ENCODE data around the gene CELSR1.

CELSR1 gene

DNA sequence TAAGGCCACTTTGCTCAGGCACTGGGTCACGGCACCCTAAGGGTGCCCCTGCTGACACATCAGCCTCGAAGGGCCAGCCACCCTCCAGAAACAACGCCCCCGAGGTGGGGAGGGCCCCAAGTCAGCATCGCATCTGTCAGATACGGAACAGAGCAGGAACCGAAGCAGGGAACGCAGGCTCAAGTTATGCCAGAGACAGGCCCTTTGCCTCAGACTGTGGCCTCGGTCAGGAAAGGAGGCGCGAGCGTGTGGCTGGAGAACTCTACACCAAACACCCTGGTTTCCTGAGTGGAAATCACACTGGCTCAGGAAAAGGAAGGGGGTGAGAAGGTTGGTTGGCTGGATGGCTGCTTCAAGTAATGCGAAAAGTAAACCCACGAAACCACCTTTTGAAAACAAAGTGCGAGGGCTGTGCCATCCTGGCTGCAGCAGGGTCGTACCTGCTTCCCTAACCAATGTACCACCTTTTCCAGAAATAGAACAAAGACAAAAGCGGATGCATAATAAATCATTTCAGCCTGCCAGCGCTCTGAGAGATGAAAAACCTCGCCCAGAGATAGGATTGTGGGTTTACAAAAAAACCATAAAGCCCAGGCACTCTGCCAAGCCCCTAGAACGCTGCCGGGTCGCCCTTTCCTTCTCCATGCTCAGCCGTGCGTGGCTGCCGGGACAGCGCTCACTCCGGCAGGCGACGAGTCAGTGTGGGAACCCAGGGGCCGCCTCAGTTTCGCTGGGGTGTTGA is 163.3 kb downstream of the CELSR1 start:
- TF ChIP-seq CTCF (IDR thresholded peaks at IDR 0.05; ENCODE audit: borderline replicate concordance, insufficient read depth, low read depth, low read length): no peak
- H3K4me3 ChIP-seq (ENCODE audit: low read depth, low read length): no peak overlapping the region

DNA sequence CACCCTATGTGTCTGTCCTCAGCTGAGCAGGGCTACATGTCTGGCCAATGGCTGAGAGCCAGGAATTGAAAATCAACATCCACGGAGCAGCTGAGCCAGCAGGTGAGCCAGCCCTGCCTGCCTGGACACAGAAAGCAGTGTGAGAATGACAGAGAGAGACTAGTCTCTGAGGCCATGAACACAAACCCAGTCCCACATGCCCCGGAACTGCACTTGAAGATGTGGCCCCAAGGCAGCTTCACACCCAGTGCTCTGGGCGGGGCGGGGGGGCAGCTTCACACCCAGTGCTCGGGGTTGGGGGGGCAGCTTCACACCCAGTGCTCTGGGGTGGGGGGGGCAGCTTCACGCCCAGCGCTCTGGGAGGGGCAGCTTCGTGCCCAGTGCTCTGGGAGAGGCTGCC is 164.3 kb downstream of the CELSR1 start:
- no peak for TF ChIP-seq CTCF (IDR thresholded peaks at IDR 0.05; ENCODE audit: borderline replicate concordance, insufficient read depth, low read depth, low read length)

DNA sequence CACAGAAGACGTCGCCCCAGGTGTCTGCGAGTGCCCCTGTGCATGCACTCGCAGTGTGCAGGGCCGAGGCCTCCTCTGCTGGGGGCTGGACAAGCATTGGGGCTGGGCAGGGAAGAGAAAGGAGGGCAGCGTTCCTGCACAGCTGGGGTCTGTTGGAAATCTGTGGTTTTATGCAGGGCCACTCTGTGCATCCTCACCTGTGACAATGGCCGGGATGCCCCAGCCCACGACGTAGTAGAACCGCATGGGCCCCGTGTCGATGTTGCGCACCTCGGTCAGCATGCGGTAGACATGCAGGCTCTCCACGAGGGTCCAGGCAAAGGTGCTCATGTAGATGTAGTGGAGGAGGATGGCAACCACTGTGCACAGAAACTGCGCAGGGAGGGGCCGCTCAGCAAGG is 164.7 kb downstream of the CELSR1 start:
- no peak for TF ChIP-seq CTCF (IDR thresholded peaks at IDR 0.05; ENCODE audit: borderline replicate concordance, insufficient read depth, low read depth, low read length)
- H3K4me3 ChIP-seq (ENCODE audit: low read depth, low read length): no peak overlapping the region

More for the DNA sequence above, 164.3 kb downstream of the CELSR1 start:
- H3K4me3 ChIP-seq (ENCODE audit: low read depth, low read length): no peak overlapping the region

DNA sequence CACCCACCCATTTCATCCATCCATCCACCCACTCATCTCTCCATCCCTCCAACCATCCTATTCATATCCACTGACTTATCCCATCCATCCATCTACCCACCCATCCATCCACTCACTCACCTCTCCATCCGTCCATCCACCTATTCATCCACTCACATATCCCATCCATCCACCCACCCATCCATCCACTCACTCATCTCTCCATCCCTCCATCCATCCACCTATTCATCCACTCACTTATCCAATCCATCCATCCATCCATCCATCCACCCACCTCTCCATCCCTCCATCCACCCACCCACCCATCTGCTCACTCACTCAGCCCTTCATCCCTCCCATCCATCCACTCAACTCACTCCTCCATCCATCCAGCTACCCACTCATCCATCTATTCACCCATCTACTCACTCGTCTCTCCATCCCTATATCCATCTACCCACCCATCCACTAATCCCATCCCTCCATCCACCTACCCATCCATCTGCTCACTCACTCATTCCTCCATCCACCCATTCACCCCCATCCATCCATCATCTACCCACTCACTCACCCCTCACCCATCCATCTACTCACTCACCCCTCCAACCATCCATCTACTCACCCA is 165.7 kb downstream of the CELSR1 start:
- no peak overlapping the region for H3K4me3 ChIP-seq (ENCODE audit: low read depth, low read length)
- no peak for TF ChIP-seq CTCF (IDR thresholded peaks at IDR 0.05; ENCODE audit: borderline replicate concordance, insufficient read depth, low read depth, low read length)

GRCh38 chr22:46370584-46371291 is 166.7 kb downstream of the CELSR1 start:
- TF ChIP-seq CTCF (IDR thresholded peaks at IDR 0.05; ENCODE audit: borderline replicate concordance, insufficient read depth, low read depth, low read length): no peak
- H3K4me3 ChIP-seq (ENCODE audit: low read depth, low read length): no peak overlapping the region

DNA sequence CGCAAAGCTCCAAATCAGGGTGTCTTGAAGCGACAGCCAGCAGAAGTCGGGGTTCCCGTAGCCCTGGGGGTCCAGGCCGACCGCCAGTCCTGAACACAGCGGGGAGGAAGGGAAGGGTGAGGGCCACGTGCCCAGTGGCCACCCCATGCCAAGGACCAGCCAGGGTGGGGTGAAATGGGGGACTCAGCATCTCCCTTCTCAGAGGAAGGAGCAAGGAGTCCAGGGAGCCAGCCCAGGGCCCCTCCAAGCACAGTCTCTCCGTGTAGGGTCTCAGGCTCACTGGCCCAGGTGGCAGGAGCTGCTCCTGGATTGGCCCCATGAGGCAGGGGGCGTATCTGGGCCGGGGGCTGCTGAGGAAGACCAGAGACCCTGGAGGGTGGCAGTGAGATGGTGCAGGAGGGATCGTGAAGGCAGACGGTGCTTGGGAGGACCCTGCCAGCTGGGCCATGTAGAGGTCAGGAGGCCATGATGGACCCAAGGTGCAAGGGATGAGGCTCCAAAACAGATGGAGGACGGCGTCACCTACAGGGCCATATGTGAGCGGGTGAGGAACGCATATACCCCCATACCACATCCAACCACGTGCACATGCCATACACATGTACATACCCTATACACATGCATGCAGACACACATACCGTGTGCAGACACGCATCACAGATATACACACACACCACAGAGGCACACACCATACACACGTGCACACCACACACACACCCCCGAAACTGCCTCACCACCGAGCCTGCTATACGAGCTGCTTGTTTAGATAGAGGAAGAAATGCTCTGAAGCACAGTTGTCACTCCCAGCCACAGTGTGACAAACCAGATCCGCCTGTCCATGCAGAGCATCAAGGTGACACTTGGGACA is 167.5 kb downstream of the CELSR1 start:
- no peak overlapping the region for H3K4me3 ChIP-seq (ENCODE audit: low read depth, low read length)
- TF ChIP-seq CTCF (IDR thresholded peaks at IDR 0.05; ENCODE audit: borderline replicate concordance, insufficient read depth, low read depth, low read length): no peak
